Measurements from ENCODE around the gene H6PD.

The H6PD gene

GRCh38 chr1:9315411-9316079 is 81.0 kb downstream of the H6PD start:
- TF ChIP-seq GABPA (IDR thresholded peaks at IDR 0.05; ENCODE audit: low read depth) (no peak), REST (IDR thresholded peaks at IDR 0.05; ENCODE audit: insufficient replicate concordance, low read depth) (no peak), POLR2AphosphoS5 (IDR thresholded peaks at IDR 0.05; ENCODE audit: low read depth) (no peak), SPI1 (IDR thresholded peaks at IDR 0.05; ENCODE audit: borderline replicate concordance, low read depth) (no peak), CTCF (IDR thresholded peaks at IDR 0.05; ENCODE audit: insufficient read depth, low read length) (no peak)
- H3K4me3 ChIP-seq (replicated peaks; ENCODE audit: insufficient read depth, low read length): no peak overlapping the region
- no peak for DNase-seq (ENCODE audit: low read depth in 1 of 2, low spot score in 1 of 2)
- no peak overlapping the region for H3K27ac ChIP-seq (replicated peaks)
- H3K27me3 ChIP-seq (ENCODE audit: insufficient read depth, poor library complexity, severe bottlenecking): peaks cover 8% of the 10 kb centered on the region

- Histone ChIP-seq H3K4me3 (replicated peaks; ENCODE audit: insufficient read depth, low read length) (no peak overlapping the region), H3K27me3 (ENCODE audit: insufficient read depth, poor library complexity, severe bottlenecking) (peaks cover 13% of the 10 kb centered on the region), H3K27ac (replicated peaks) (no peak overlapping the region)
- TF ChIP-seq SPI1 (IDR thresholded peaks at IDR 0.05; ENCODE audit: borderline replicate concordance, low read depth) (no peak), POLR2AphosphoS5 (IDR thresholded peaks at IDR 0.05; ENCODE audit: low read depth) (no peak), CTCF (IDR thresholded peaks at IDR 0.05; ENCODE audit: insufficient read depth, low read length) (no peak), REST (IDR thresholded peaks at IDR 0.05; ENCODE audit: insufficient replicate concordance, low read depth) (no peak), GABPA (IDR thresholded peaks at IDR 0.05; ENCODE audit: low read depth) (no peak)
- no peak for DNase-seq (ENCODE audit: low read depth in 1 of 2, low spot score in 1 of 2)
Observed at GRCh38 chr1:9316080-9316444, 81.5 kb downstream of the H6PD start.

- Histone ChIP-seq H3K27me3 (ENCODE audit: insufficient read depth, poor library complexity, severe bottlenecking) (peaks cover 18% of the 10 kb centered on the region), H3K27ac (replicated peaks) (no peak overlapping the region), H3K4me3 (replicated peaks; ENCODE audit: insufficient read depth, low read length) (no peak overlapping the region)
- DNase-seq (ENCODE audit: low read depth in 1 of 2, low spot score in 1 of 2): no peak
- TF ChIP-seq SPI1 (IDR thresholded peaks at IDR 0.05; ENCODE audit: borderline replicate concordance, low read depth): no peak
- TF ChIP-seq POLR2AphosphoS5 (IDR thresholded peaks at IDR 0.05; ENCODE audit: low read depth): no peak
- no peak for TF ChIP-seq GABPA (IDR thresholded peaks at IDR 0.05; ENCODE audit: low read depth)
- TF ChIP-seq REST (IDR thresholded peaks at IDR 0.05; ENCODE audit: insufficient replicate concordance, low read depth): no peak
- TF ChIP-seq CTCF (IDR thresholded peaks at IDR 0.05; ENCODE audit: insufficient read depth, low read length): no peak
Observed at GRCh38 chr1:9316512-9316911, 81.9 kb downstream of the H6PD start.
